NB4 (cell line): ENCODE data around the gene ROBO1.

Experiments used
- DNase-seq: peaks from one replicate; pipeline ENCODE4 v3.0.0; 2010; ENCODE audit warnings: low read depth
- H3K4me3 ChIP-seq: one replicate; pipeline ENCODE4 v1.5.1; 2011; ENCODE audit warnings: mild to moderate bottlenecking, low read depth, low read length, moderate library complexity
- MYC ChIP-seq: IDR thresholded peaks from 2 replicates; pipeline ENCODE4 v1.6.1; 2011; ENCODE audit warnings: low read depth, low read length
- POLR2A ChIP-seq: IDR thresholded peaks from 2 replicates; pipeline ENCODE4 v1.6.1; 2011; ENCODE audit warnings: mild to moderate bottlenecking; ENCODE audit not compliant: insufficient read length; ENCODE audit errors: extremely low read depth
- TF ChIP-seq, protein P1 (sequence below): IDR thresholded peaks from one replicate; pipeline ENCODE4 v1.5.1; 2012; ENCODE audit warnings: low read depth, low read length
- TF ChIP-seq, protein P2 (sequence below): IDR thresholded peaks from 2 replicates; pipeline ENCODE4 v1.6.1; 2011; ENCODE audit warnings: low read depth, low read length

ROBO1 gene

DNA sequence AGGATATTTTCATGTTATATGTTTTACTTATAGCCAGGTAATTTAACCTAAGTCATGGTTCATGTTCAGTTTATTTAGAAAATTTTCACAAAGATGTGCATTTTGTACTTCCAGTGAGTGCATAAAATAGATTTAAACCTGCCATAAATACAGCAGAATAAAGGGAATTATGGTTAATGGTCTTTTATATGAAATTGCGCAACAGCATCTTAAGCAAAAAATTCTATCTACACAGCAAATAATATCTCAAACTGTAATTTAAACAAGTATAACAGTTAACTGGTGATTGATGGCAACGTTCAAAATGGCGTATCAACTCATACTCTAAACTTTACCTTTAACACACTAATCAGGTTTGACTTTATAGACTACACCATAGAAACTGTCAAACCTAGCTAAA is 97.6 kb downstream of the ROBO1 start:
- no peak overlapping the region for H3K4me3 ChIP-seq
- TF ChIP-seq POLR2A (no peak), MYC (no peak)
- TF ChIP-seq, protein P1, sequence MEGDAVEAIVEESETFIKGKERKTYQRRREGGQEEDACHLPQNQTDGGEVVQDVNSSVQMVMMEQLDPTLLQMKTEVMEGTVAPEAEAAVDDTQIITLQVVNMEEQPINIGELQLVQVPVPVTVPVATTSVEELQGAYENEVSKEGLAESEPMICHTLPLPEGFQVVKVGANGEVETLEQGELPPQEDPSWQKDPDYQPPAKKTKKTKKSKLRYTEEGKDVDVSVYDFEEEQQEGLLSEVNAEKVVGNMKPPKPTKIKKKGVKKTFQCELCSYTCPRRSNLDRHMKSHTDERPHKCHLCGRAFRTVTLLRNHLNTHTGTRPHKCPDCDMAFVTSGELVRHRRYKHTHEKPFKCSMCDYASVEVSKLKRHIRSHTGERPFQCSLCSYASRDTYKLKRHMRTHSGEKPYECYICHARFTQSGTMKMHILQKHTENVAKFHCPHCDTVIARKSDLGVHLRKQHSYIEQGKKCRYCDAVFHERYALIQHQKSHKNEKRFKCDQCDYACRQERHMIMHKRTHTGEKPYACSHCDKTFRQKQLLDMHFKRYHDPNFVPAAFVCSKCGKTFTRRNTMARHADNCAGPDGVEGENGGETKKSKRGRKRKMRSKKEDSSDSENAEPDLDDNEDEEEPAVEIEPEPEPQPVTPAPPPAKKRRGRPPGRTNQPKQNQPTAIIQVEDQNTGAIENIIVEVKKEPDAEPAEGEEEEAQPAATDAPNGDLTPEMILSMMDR = no peak
- TF ChIP-seq, protein P2, sequence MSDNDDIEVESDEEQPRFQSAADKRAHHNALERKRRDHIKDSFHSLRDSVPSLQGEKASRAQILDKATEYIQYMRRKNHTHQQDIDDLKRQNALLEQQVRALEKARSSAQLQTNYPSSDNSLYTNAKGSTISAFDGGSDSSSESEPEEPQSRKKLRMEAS = no peak
- no peak for DNase-seq

DNA sequence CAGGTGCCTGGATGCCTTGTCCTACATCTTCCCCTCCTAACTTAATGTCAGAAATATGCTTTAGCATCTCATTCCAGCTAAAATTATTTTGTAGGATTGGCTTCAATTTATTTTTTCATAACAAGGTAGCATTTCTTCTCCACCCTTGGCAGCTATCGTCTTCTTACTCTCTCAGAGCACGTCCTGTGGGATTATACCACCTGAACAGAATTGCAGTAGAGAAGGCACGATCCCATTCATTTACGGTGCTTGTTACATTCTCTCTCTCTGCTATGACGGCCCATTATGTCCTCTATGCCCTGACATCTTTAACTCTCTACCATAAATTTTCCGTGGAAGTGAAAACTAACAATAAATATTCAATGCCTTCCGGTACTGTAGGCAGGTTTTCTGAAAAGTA is 103.3 kb downstream of the ROBO1 start:
- H3K4me3 ChIP-seq = no peak overlapping the region
- TF ChIP-seq MYC (no peak), POLR2A (no peak)
- TF ChIP-seq, protein P2 = no peak
- TF ChIP-seq, protein P1 = no peak
- DNase-seq = no peak

DNA sequence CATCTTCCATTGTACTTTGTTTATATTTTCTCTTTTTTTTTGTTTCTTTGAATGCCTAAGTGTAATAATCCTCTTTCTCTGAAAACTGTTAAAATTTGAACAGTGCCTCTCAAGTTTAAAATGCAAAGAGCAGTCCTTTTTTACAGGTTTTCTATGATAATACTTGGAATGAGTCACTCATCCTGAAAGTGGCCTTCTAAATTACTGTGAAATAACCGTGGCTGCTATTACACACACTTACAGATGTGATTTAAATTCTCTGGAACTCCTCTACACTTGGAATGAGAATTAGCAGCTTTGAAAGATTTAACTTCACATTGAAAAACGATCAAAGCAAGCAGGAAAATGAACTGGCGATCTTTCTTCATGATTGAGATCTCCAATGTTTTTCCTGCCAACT is 105.9 kb downstream of the ROBO1 start:
- no peak overlapping the region for H3K4me3 ChIP-seq
- TF ChIP-seq MYC (no peak), POLR2A (no peak)
- TF ChIP-seq, protein P2 = no peak
- TF ChIP-seq, protein P1 = no peak
- DNase-seq = no peak

DNA sequence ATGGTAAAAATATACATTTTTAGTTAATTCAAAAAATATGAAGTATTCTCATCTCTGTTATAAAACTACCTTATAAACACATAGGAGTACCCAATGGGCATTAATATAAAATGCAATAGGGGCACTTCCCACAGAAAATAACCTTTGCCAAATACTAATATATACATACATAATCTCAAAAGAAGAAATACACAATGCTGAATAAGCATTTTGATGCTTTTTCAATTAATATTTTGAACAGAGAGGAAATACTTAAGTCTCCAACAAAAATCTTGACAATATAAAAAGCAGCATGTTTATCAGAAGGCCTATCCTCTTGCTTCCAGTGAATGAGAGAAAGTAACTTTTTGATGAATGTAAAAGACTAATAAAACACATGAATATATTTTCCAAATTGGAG is 110.7 kb downstream of the ROBO1 start:
- no peak for DNase-seq
- no peak overlapping the region for H3K4me3 ChIP-seq
- TF ChIP-seq POLR2A (no peak), MYC (no peak)
- TF ChIP-seq, protein P1 = no peak
- TF ChIP-seq, protein P2 = no peak

DNA sequence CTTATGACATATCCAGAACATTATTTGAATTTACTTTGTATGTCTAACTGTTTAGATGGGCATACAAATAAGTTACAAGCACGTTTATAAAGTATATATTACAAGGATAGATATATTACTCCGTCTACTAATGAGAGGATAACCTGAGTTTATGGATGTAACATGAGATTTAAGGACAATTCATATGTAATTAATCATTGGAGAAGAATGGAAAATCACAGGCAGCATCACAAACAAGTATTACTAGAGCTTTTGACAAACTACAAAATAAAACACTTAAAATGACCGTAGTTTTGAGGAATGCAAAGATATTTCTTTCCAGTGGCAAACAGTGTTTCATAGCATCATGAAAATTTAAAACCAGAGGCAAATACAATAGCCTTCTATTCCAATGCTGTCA is 113.8 kb downstream of the ROBO1 start:
- TF ChIP-seq POLR2A = no peak
- no peak for TF ChIP-seq MYC
- TF ChIP-seq, protein P2 = no peak
- TF ChIP-seq, protein P1 = no peak
- H3K4me3 ChIP-seq = no peak overlapping the region

DNA sequence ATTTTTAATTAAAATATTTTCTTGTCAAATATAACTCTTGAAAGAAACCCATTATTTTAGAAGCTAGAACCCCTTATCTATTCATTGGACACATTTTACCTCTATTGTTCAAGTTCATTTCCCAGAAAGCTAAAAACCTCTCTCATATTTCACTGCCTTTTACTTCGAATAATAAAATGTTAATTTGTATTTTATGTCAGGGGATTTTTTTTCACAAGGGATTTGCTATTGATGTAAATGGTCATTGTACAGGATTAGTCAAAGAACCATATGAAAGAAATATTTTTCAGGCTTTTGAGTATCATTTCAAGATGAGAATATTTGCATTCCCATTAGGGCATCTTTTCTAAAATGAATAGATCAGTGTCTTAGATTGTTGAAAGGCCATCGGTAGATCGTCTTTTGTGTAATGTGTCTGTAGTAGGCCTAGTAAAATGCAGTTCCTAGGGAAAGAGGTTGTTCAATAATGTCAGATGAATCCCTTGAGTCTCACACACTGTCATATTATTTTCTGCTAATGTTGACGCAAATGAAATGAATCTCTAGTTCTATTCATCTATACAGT is 114.5 kb downstream of the ROBO1 start:
- no peak overlapping the region for H3K4me3 ChIP-seq
- TF ChIP-seq, protein P2 = no peak
- TF ChIP-seq, protein P1 = no peak
- TF ChIP-seq MYC = no peak
- TF ChIP-seq POLR2A = no peak
- DNase-seq = no peak

More for the DNA sequence above, 113.8 kb downstream of the ROBO1 start:
- no peak for DNase-seq
